Measurements from ENCODE around the gene SBSN. TPM values are rescaled to one million over a fixed set of nuclear protein-coding genes. Genes with fewer than 3 reads are reported as not detected.

SBSN gene
- total RNA-seq, 1 experiment from 2014 or later, result 0.15 TPM

DNA sequence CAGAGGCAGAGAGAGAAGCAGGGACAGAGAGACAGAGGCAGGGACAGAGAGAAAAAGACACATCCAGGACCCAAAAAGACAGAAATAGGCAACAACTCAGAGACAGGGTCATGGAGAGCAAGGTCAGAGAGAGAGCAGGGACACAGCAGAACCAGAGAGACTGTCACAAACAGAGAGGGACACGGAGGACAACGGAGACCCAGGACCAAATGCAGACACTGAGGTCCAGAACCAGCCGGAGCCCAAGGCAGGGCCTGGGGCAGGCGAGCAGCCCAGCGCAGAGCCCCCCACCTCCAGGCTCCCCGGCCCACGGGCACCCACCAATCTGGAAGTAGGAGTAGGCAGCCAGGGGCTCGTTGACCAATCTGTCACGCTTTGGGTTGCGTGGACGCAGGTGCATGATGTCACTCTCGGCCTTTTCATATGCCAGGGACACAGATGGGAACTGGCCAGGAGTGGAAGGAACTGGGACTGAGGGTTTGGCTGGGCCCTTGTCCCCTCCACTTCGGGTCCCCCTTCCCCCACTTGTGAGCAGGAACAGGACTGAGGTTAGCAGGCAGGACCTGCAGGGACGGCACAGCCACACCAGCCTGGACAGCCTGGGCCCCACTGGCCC is 25.4 kb upstream of the SBSN start:
- Histone ChIP-seq H4K20me1 (ENCODE audit: control insufficient read depth, insufficient read depth, insufficient read length) (no peaks in the 10 kb centered on the region), H3K4me2 (ENCODE audit: insufficient read depth, insufficient read length, low read length) (no peak overlapping the region), H3K18ac (ENCODE audit: insufficient read length, low read depth, low read length) (no peak overlapping the region), H2BK12ac (ENCODE audit: insufficient read length, low read depth, low read length) (no peak overlapping the region), H3T11ph (ENCODE audit: low read length) (no peak overlapping the region), H3K79me1 (ENCODE audit: insufficient read depth, low read depth, low read length, poor library complexity, severe bottlenecking) (no peaks in the 10 kb centered on the region), H3K23ac (ENCODE audit: insufficient read length, low read depth, low read length) (no peak overlapping the region), H3K79me2 (ENCODE audit: insufficient read depth, low read length) (no peaks in the 10 kb centered on the region), H3K4me1 (ENCODE audit: insufficient read depth, low read length) (no peaks in the 10 kb centered on the region), H3K23me2 (ENCODE audit: insufficient read length, low read depth, low read length, poor library complexity, severe bottlenecking) (peaks cover 6% of the 10 kb centered on the region), H3K9ac (ENCODE audit: extremely low read depth, insufficient read length, low read length) (no peak overlapping the region), H4K91ac (ENCODE audit: insufficient read length, low read depth, low read length) (no peak overlapping the region), H2BK120ac (ENCODE audit: low read depth, low read length, poor library complexity, severe bottlenecking) (no peak overlapping the region), H2BK20ac (ENCODE audit: low read depth, low read length, poor library complexity, severe bottlenecking) (no peak overlapping the region), H2BK15ac (ENCODE audit: low read depth, low read length) (no peak overlapping the region), H4K8ac (replicated peaks; ENCODE audit: insufficient read length, low read depth, low read length) (no peak overlapping the region), H3K27ac (ENCODE audit: insufficient read length, low read depth, low read length) (no peak overlapping the region), H3K27me3 (ENCODE audit: insufficient read depth, low read length) (no peaks in the 10 kb centered on the region), H4K5ac (ENCODE audit: insufficient read length, low read depth, low read length) (peak overlapping the region; percentile 39), H3K4ac (ENCODE audit: low read depth, low read length) (no peak overlapping the region), H2AFZ (ENCODE audit: low read length) (no peak overlapping the region), H3K56ac (ENCODE audit: insufficient read length, low read depth, low read length) (no peak overlapping the region), H3K9me3 (ENCODE audit: control insufficient read depth, low read depth, low read length) (no peaks in the 10 kb centered on the region), H3K14ac (ENCODE audit: insufficient read depth, low read length) (no peak overlapping the region), H2BK5ac (ENCODE audit: insufficient read length, low read length) (no peak overlapping the region), H2AK5ac (ENCODE audit: insufficient read length, low read length) (no peak overlapping the region)
- Mint-ChIP-seq H3K27ac (no peak overlapping the region), H3K36me3 (ENCODE audit: insufficient read depth in 1 of 3, low read depth in 3 of 3) (peaks cover 0 to 17% (median 11%) of the 10 kb centered on the region in 3 experiments; a peak in 5 of 7 replicates), H3K9me3 (no peaks in the 10 kb centered on the region), H3K27me3 (ENCODE audit: low read depth) (peaks cover 36% of the 10 kb centered on the region), H3K4me1 (peaks cover 16 to 17% of the 10 kb centered on the region in 2 experiments), H3K4me3 (peak overlapping the region in 1 of 2 experiments; percentile 6; a peak in 1 of 5 replicates)
- no CpG with 5 or more reads among the region's 14 CpGs for WGBS (ENCODE audit: extremely low coverage, insufficient read length, low lambda C conversion rate)
- TF ChIP-seq, protein P1, sequence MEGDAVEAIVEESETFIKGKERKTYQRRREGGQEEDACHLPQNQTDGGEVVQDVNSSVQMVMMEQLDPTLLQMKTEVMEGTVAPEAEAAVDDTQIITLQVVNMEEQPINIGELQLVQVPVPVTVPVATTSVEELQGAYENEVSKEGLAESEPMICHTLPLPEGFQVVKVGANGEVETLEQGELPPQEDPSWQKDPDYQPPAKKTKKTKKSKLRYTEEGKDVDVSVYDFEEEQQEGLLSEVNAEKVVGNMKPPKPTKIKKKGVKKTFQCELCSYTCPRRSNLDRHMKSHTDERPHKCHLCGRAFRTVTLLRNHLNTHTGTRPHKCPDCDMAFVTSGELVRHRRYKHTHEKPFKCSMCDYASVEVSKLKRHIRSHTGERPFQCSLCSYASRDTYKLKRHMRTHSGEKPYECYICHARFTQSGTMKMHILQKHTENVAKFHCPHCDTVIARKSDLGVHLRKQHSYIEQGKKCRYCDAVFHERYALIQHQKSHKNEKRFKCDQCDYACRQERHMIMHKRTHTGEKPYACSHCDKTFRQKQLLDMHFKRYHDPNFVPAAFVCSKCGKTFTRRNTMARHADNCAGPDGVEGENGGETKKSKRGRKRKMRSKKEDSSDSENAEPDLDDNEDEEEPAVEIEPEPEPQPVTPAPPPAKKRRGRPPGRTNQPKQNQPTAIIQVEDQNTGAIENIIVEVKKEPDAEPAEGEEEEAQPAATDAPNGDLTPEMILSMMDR (conservative IDR thresholded peaks at IDR 0.05), result no peak
- DNase-seq, result no peak
